Posterior vena cava (tissue), 2 donors: Measurements from ENCODE around the gene MTFP1. TPM values are rescaled to one million over a fixed set of nuclear protein-coding genes. Genes with fewer than 3 reads are reported as not detected.

Experiments used
- DNase-seq: peaks from one replicate; pipeline ENCODE4 v3.0.0-alpha.2; 2020; ENCODE audit warnings: low spot score
- intact Hi-C, 2 donors: fragments of 100-400 bp; cut with DNase I; formaldehyde crosslinking; loops; one replicate each; pipeline versions ENCODE4 v1.14.1 to v1.14.2; 2022 to 2023
- total RNA-seq, 2 donors: library from RNA; stranded (reverse); fragmentation: NEBNext Ultra II Directional; extraction: Animal tissue kit (Norgen Biotek cat#: 25700); gene quantifications; one replicate each; pipeline ENCODE4 v1.2.1, GENCODE V29; 2021
- donor health status: DM: yes; HTN: yes; CAD: no.
- donor health status: DM: yes; HTN: yes; CAD: no.

The MTFP1 gene
- total RNA-seq, 2 donors from 2014 or later, result 3.5 to 3.7 TPM

GRCh38 chr22:30474683-30475424 is 49.3 kb downstream of the MTFP1 start:
- no peak for DNase-seq
- intact Hi-C loops, result no loop called here

Other genes starting within 250 kb of the MTFP1 start
- 1 to 10 TPM; 2.6 to 8.1 TPM for gene LIF, start 179.0 kb upstream of the MTFP1 start, total RNA-seq
- gene OSM, start 158.9 kb upstream of the MTFP1 start, total RNA-seq, result 1 to 10 TPM; 1.0 to 2.0 TPM
- gene CASTOR1, start 136.3 kb upstream of the MTFP1 start, total RNA-seq, result 10 to 100 TPM in 1 of 2 donors, 1 to 10 TPM in 1; 9.8 to 14.3 TPM
- gene TBC1D10A, start 98.8 kb upstream of the MTFP1 start, total RNA-seq, result 10 to 100 TPM; 20.5 to 20.7 TPM
- gene SF3A1, start 68.9 kb upstream of the MTFP1 start, total RNA-seq, result 100 to 1,000 TPM; 106 to 108 TPM
- gene CCDC157, start 68.8 kb upstream of the MTFP1 start, total RNA-seq, result under 1 TPM; 0.76 to 0.88 TPM
- 10 to 100 TPM in 1 of 2 donors, 1 to 10 TPM in 1; 9.3 to 15.6 TPM for gene RNF215, start 38.4 kb upstream of the MTFP1 start, total RNA-seq
- gene SEC14L2, start 28.8 kb upstream of the MTFP1 start, total RNA-seq, result 10 to 100 TPM in 1 of 2 donors, 1 to 10 TPM in 1; 8.0 to 10.9 TPM
- not detected for gene SEC14L3, start 46.2 kb downstream of the MTFP1 start, total RNA-seq
- gene SEC14L4, start 79.9 kb downstream of the MTFP1 start, total RNA-seq, result under 1 TPM; 0.14 to 0.19 TPM
- gene SEC14L6, start 121.0 kb downstream of the MTFP1 start, total RNA-seq, result under 1 TPM; 0.10 to 0.14 TPM
- gene GAL3ST1, start 148.9 kb downstream of the MTFP1 start, total RNA-seq, result 1 to 10 TPM; 1.3 to 2.5 TPM
- gene PES1, start 166.1 kb downstream of the MTFP1 start, total RNA-seq, result 10 to 100 TPM; 37.9 to 48.2 TPM
- 10 to 100 TPM; 23.4 to 47.3 TPM for gene TCN2, start 181.4 kb downstream of the MTFP1 start, total RNA-seq
- 1 to 10 TPM; 4.4 to 7.8 TPM for gene SLC35E4, start 210.0 kb downstream of the MTFP1 start, total RNA-seq
- gene DUSP18, start 242.1 kb downstream of the MTFP1 start, total RNA-seq, result 1 to 10 TPM; 6.9 to 8.5 TPM